ENCODE data around the gene INHBC.

DNA sequence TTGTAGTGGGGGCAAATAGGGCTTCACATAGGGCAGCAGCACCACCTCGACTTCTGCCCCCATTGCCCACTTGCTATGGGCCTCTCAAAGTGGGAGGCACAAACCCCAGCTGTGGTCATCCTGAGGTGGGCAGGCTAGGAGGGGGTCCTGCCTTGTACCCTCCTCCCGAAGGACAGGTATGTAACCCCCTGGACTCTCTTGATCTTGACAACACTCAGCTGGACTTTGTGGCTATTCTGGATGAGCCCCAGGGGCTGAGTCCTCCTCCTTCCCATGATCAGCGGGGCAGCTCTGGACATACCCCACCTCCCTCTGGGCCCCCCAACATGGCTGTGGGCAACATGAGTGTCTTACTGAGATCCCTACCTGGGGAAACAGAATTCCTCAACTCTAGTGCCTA is 37.1 kb downstream of the INHBC start:
- TF ChIP-seq, protein P1, sequence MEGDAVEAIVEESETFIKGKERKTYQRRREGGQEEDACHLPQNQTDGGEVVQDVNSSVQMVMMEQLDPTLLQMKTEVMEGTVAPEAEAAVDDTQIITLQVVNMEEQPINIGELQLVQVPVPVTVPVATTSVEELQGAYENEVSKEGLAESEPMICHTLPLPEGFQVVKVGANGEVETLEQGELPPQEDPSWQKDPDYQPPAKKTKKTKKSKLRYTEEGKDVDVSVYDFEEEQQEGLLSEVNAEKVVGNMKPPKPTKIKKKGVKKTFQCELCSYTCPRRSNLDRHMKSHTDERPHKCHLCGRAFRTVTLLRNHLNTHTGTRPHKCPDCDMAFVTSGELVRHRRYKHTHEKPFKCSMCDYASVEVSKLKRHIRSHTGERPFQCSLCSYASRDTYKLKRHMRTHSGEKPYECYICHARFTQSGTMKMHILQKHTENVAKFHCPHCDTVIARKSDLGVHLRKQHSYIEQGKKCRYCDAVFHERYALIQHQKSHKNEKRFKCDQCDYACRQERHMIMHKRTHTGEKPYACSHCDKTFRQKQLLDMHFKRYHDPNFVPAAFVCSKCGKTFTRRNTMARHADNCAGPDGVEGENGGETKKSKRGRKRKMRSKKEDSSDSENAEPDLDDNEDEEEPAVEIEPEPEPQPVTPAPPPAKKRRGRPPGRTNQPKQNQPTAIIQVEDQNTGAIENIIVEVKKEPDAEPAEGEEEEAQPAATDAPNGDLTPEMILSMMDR (IDR thresholded peaks at IDR 0.05) = no peak
- TF ChIP-seq POLR2A (IDR thresholded peaks at IDR 0.05) = no peak

Measured in breast epithelium (tissue), 3 donors.